GM12878 (cell line): ENCODE results near the gene TRIOBP. TPM values are rescaled to one million over a fixed set of nuclear protein-coding genes. Genes with fewer than 3 reads are reported as not detected.

Experiments used
- ATAC-seq: fragments of 200-7000 bp; cut with Tn5 transposase; 3 replicates; pipeline ENCODE4 v1.9.1; 2020; ENCODE audit warnings: mild to moderate bottlenecking, moderate library complexity
- BruUV-seq: library from RNA; stranded (reverse); fragments of 400-500 nt; replicated peaks from 2 replicates; lab custom pipeline; 2021; lab: Mats Ljungman, UMichigan
- CTCF ChIA-PET: fragments of 300-600 bp; sonication (Branson Sonifier 250); formaldehyde crosslinking; extraction: SDS; loops from one replicate; lab custom pipeline; 2021; ENCODE audit warnings: inconsistent platforms; lab: Yijun Ruan, JAX
- POLR2A ChIA-PET: fragments of 350-600 bp; formaldehyde crosslinking; extraction: SDS; loops from one replicate; lab custom pipeline; 2021; ENCODE audit warnings: inconsistent platforms; lab: Charles Lee
- RAD21 ChIA-PET: fragments of 300-600 bp; sonication (Branson Sonifier 250); formaldehyde crosslinking; loops from one replicate; lab custom pipeline; 2023; ENCODE audit warnings: antibody characterized with exemption; ENCODE audit not compliant: unreplicated experiment; lab: Charles Lee
- SMC1A ChIA-PET: fragments of 300-600 bp; sonication (Branson Sonifier 250); formaldehyde crosslinking; loops from one replicate; lab custom pipeline; 2023; ENCODE audit not compliant: unreplicated experiment, uncharacterized antibody; lab: Charles Lee
- DNase-seq: peaks from one replicate; pipeline ENCODE4 v3.0.0-alpha.2; 2011; ENCODE audit warnings: low read depth, low spot score
- FAIRE-seq: peaks from 3 replicates; lab custom pipeline; 2011; peaks lifted over from hg19 to GRCh38; lab: Jason Lieb, UNC
- H2AFZ ChIP-seq: 2 replicates; pipeline ENCODE4 v1.6.0; 2011; ENCODE audit warnings: low read depth, low read length, control low read depth; ENCODE audit not compliant: control insufficient read depth
- H3K27ac ChIP-seq: 2 replicates; pipeline ENCODE4 v1.5.1; 2011; ENCODE audit warnings: control low read depth; ENCODE audit not compliant: control insufficient read depth, insufficient read depth
- H3K27me3 ChIP-seq, 2 experiments: replicated peaks in 1 of 2; 2 replicates each; pipeline versions ENCODE4 v1.6.0 to v1.6.1; 2011; ENCODE audit warnings: low read length in 1 of 2; ENCODE audit not compliant: control insufficient read depth in 2 of 2, insufficient read depth in 2 of 2
- H3K36me3 ChIP-seq, 2 experiments: 2 replicates each; pipeline ENCODE4 v1.5.1; 2011; ENCODE audit warnings: low read length in 1 of 2; ENCODE audit not compliant: control insufficient read depth in 2 of 2, insufficient read depth in 2 of 2
- H3K4me1 ChIP-seq: 2 replicates; pipeline ENCODE4 v1.6.1; 2011; ENCODE audit warnings: mild to moderate bottlenecking, low read length, moderate library complexity, mixed read lengths; ENCODE audit not compliant: control insufficient read depth, insufficient read depth
- H3K4me2 ChIP-seq: 2 replicates; pipeline ENCODE4 v1.6.0; 2011; ENCODE audit warnings: control low read depth; ENCODE audit not compliant: control insufficient read depth, insufficient read depth
- H3K4me3 ChIP-seq: fragments of 200-600 bp; sonication (generic); 2 replicates; pipeline ENCODE4 v1.5.1; 2016
- H3K79me2 ChIP-seq: 2 replicates; pipeline ENCODE4 v1.6.0; 2011; ENCODE audit warnings: low read length; ENCODE audit not compliant: control insufficient read depth, insufficient read depth
- H3K9ac ChIP-seq: 2 replicates; pipeline ENCODE4 v1.8.0; 2011; ENCODE audit warnings: low read length, control low read depth, mixed read lengths; ENCODE audit not compliant: control insufficient read depth, insufficient read depth
- H3K9me3 ChIP-seq: replicated peaks from 3 replicates; pipeline ENCODE4 v1.5.1; 2011; ENCODE audit warnings: mild to moderate bottlenecking, low read length; ENCODE audit not compliant: control insufficient read depth, insufficient read depth
- H4K20me1 ChIP-seq: 2 replicates; pipeline ENCODE4 v1.6.0; 2011; ENCODE audit not compliant: control insufficient read depth, insufficient read depth
- ASH2L ChIP-seq: fragments of 300-600, 200-600 bp; sonication (generic); IDR thresholded peaks from 2 replicates; pipeline ENCODE4 v1.6.1; 2017; ENCODE audit warnings: low read depth, mild to moderate bottlenecking, borderline replicate concordance
- GATAD2B ChIP-seq: fragments of 450-650 bp; conservative IDR thresholded peaks from 2 replicates; pipeline ENCODE4 v1.6.1; 2017; ENCODE audit warnings: low read depth, mild to moderate bottlenecking, moderate library complexity
- NR2C2 ChIP-seq: IDR thresholded peaks from 2 replicates; pipeline ENCODE4 v1.6.1; 2011; ENCODE audit warnings: borderline replicate concordance, low read depth; ENCODE audit not compliant: control insufficient read depth, insufficient read length
- POLR2A ChIP-seq: IDR thresholded peaks from 2 replicates; pipeline ENCODE4 v1.6.1; 2011; ENCODE audit warnings: low read depth, mild to moderate bottlenecking, low read length
- REST ChIP-seq: IDR thresholded peaks from 2 replicates; pipeline ENCODE4 v1.6.1; 2012; ENCODE audit warnings: mild to moderate bottlenecking, low read depth, low read length
- USF2 ChIP-seq: IDR thresholded peaks from 2 replicates; pipeline ENCODE4 v1.6.1; 2011; ENCODE audit warnings: low read depth, low read length, improper control_type of control experiment, borderline replicate concordance
- ZBTB4 ChIP-seq: fragments of 450-650 bp; formaldehyde crosslinking; IDR thresholded peaks from 2 replicates; pipeline ENCODE4 v1.4.0; 2022; ENCODE audit warnings: mild to moderate bottlenecking, moderate library complexity
- ZNF687 ChIP-seq: fragments of 450-650 bp; IDR thresholded peaks from 2 replicates; pipeline ENCODE4 v1.6.1; 2017; ENCODE audit warnings: mild to moderate bottlenecking, moderate library complexity
- WGBS: methylation state at CpG from one replicate; pipeline ENCODE4 v1.1.6; 2016; ENCODE audit warnings: low lambda C conversion rate; ENCODE audit not compliant: insufficient replicate concordance, insufficient coverage; ENCODE audit errors: missing lambda C conversion rate; 5-methylcytosine and 5-hydroxymethylcytosine counted together
- in situ Hi-C: fragments of 300-500 bp; cut with MboI; formaldehyde crosslinking; loops from 9 replicates; pipeline ENCODE4 v1.14.3; 2018; ENCODE audit warnings: mixed read lengths
- intact Hi-C: fragments of 100-400 bp; cut with micrococcal nuclease; formaldehyde crosslinking; loops from one replicate; pipeline ENCODE4 v1.14.2; 2022; ENCODE audit not compliant: unreplicated experiment
- polyA plus RNA-seq, 11 experiments: library from polyadenylated mRNA; depleted of rRNA in 4 of 11; unstranded in 6 of 11; stranded (reverse) in 5 of 11; fragments of >200 nt; fragmentation: Nextera tagmentation in 4 of 11; fragmentation: Illumina TruSeq in 1 of 11; extraction: Ambion mirVana in 4 of 11; extraction: Trizol in 1 of 11; gene quantifications; 1 replicate in 1 of 11; 2 replicates in 10 of 11; pipeline versions ENCODE4 v1.2.1 to v1.2.3, GENCODE V29; 2011 to 2016; ENCODE audit warnings: inconsistent platforms in 2 of 11, missing spikeins in 2 of 11, low read depth in 1 of 11
- total RNA-seq, 4 experiments: library from RNA; depleted of rRNA in 3 of 4; stranded (reverse); fragments of >200 nt in 3 of 4; fragmentation: Illumina TruSeq in 1 of 4; extraction: Trizol in 1 of 4; gene quantifications; 2 replicates each; pipeline versions ENCODE4 v1.2.1 to v1.2.3, GENCODE V29; 2013 to 2021

The TRIOBP gene
- total and polyA plus RNA-seq, 10 of the 15 experiments (the other 5 are each of a cell fraction or from before 2014, with no cell fraction given) = 0.21 to 23.6 (median 11.9) TPM

GRCh38 chr22:37744589-37744988 lies 47.7 kb downstream of the TRIOBP start (continued):
- no peak for TF ChIP-seq ZBTB4 (CRISPR knock-in tag)
- TF ChIP-seq USF2 = no peak
- no peak for TF ChIP-seq ASH2L

- peak; percentile 93 for ATAC-seq
- H3K4me1 ChIP-seq = peaks cover 9% of the 10 kb centered on the region
- intact Hi-C loops = no loop called here
- CTCF ChIA-PET = interaction anchor here (0.7 to 1.4 kb wide), 2 partner anchors 14 to 16 kb away, joined by 3 to 4 read pairs; no protein-coding TSS in a partner anchor
- peaks cover 24% of the 10 kb centered on the region for H3K79me2 ChIP-seq
- H3K9me3 ChIP-seq = no peaks in the 10 kb centered on the region
- peak overlapping the region; percentile 84 for H2AFZ ChIP-seq
- RAD21 ChIA-PET = no interaction called here
- peak overlapping the region; percentile 81 for H3K4me2 ChIP-seq
- no peaks in the 10 kb centered on the region for H3K27me3 ChIP-seq
- H3K4me3 ChIP-seq = peak overlapping the region; percentile 96
- 0% methylated on average over 18 of the region's 94 CpGs for WGBS
- peak; percentile 37 for DNase-seq
- POLR2A ChIA-PET = no interaction called here
- peak overlapping the region; percentile 91 for H3K27ac ChIP-seq
- H4K20me1 ChIP-seq = no peaks in the 10 kb centered on the region; the same call in 1 of the 2 replicates
- in situ Hi-C loops = no loop called here
- H3K36me3 ChIP-seq = no peaks in the 10 kb centered on the region; a peak in 1 of 4 replicates
- SMC1A ChIA-PET = interaction anchor here (1.3 kb wide), 1 partner anchor 70 kb away, joined by 5 read pairs; the partner anchor contains the start of gene LGALS1
- peak overlapping the region; percentile 96 for H3K9ac ChIP-seq
- peak; percentile 35 for FAIRE-seq
- BruUV-seq = no TSS peak
- TF ChIP-seq ZNF687 (no peak), REST (no peak), GATAD2B (peak; percentile 20), NR2C2 (no peak), POLR2A (peak; percentile 78)
Measured at GRCh38 chr22:37745548-37746365, 48.9 kb downstream of the TRIOBP start.
